ENCODE results near the gene SLC10A7. TPM values are rescaled to one million over a fixed set of nuclear protein-coding genes. Genes with fewer than 3 reads are reported as not detected.

The SLC10A7 gene
- polyA plus RNA-seq, 1 donor (not counting 4 experiments of a cell fraction or from before 2014, with no cell fraction given), result 12.7 TPM

DNA sequence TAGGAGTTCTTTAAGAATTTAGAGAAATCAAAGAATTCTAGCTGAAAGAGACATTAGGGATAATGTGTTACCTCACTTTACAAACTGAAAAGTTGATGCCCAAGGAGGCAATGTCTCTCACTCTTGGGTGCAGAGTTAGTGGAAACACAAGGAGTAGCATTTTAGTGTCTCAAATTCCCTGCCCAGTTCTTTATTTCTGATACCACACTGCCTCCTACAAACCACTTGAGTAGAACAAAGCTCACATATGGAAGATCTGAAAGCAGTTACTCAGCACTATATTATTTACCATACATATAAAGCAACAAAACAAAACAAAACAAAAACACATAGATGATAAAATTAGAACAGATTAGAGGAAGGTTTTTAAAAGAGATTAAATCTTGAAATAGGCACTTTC is 183.2 kb downstream of the SLC10A7 start:
- Histone ChIP-seq H3K9ac (ENCODE audit: control insufficient read depth, extremely low read depth, insufficient read depth, low read length) (no peak overlapping the region), H3K9me3 (ENCODE audit: control insufficient read depth, low read depth, low read length) (no peaks in the 10 kb centered on the region), H4K20me1 (ENCODE audit: control insufficient read depth, extremely low read depth, insufficient read depth, low read length) (no peaks in the 10 kb centered on the region), H3K4me3 (ENCODE audit: control insufficient read depth in 2 of 3, extremely low read depth in 1 of 3, insufficient read depth in 2 of 3, low read depth in 1 of 3, low read length in 3 of 3) (no peak overlapping the region), H3K27ac (ENCODE audit: control insufficient read depth, insufficient read depth, low read length) (no peak overlapping the region), H3K79me2 (ENCODE audit: control insufficient read depth, insufficient read depth, low read length) (no peaks in the 10 kb centered on the region), H2AFZ (ENCODE audit: control insufficient read depth, low read length) (no peak overlapping the region), H3K27me3 (ENCODE audit: control insufficient read depth, extremely low read depth, insufficient read depth, low read length) (no peaks in the 10 kb centered on the region), H3K4me2 (ENCODE audit: control insufficient read depth, extremely low read depth, insufficient read depth, low read depth, low read length) (no peak overlapping the region), H3K36me3 (ENCODE audit: control insufficient read depth in 2 of 2, extremely low read depth in 1 of 2, insufficient read depth in 2 of 2, low read length in 2 of 2) (no peaks in the 10 kb centered on the region), H3K4me1 (ENCODE audit: control insufficient read depth, extremely low read depth, insufficient read depth, low read length) (peaks cover 14% of the 10 kb centered on the region), H3K9me1 (ENCODE audit: control insufficient read depth, extremely low read depth, insufficient read depth, low read length) (no peaks in the 10 kb centered on the region)
- FAIRE-seq, result no peak
- DNase-seq (ENCODE audit: low read depth, low spot score), result no peak
- dilution Hi-C loops (cut with MboI; ENCODE audit: extremely low pct_ligation_motif_present, low sequenced_read_pairs), result no loop called here
- TF ChIP-seq EZH2 (IDR thresholded peaks at IDR 0.05; ENCODE audit: low read length), result no peak
- no peak for TF ChIP-seq CTCF (optimal IDR thresholded peaks at IDR 0.05 in 1 of 3, IDR thresholded peaks at IDR 0.05 in 1 of 3, conservative IDR thresholded peaks at IDR 0.05 in 1 of 3; ENCODE audit: extremely low read depth in 1 of 3, insufficient read depth in 2 of 3, low read length in 3 of 3)

- H3K4me2 ChIP-seq (ENCODE audit: control insufficient read depth, extremely low read depth, insufficient read depth, low read depth, low read length), result no peak overlapping the region
- H3K79me2 ChIP-seq (ENCODE audit: control insufficient read depth, insufficient read depth, low read length), result no peaks in the 10 kb centered on the region
- FAIRE-seq (no peak), DNase-seq (ENCODE audit: low read depth, low spot score) (no peak)
- H3K27me3 ChIP-seq (ENCODE audit: control insufficient read depth, extremely low read depth, insufficient read depth, low read length), result no peaks in the 10 kb centered on the region
- no peaks in the 10 kb centered on the region for H3K36me3 ChIP-seq (ENCODE audit: control insufficient read depth in 2 of 2, extremely low read depth in 1 of 2, insufficient read depth in 2 of 2, low read length in 2 of 2)
- H4K20me1 ChIP-seq (ENCODE audit: control insufficient read depth, extremely low read depth, insufficient read depth, low read length), result no peaks in the 10 kb centered on the region
- peaks cover 16% of the 10 kb centered on the region for H3K4me1 ChIP-seq (ENCODE audit: control insufficient read depth, extremely low read depth, insufficient read depth, low read length)
- no peaks in the 10 kb centered on the region for H3K9me1 ChIP-seq (ENCODE audit: control insufficient read depth, extremely low read depth, insufficient read depth, low read length)
- TF ChIP-seq CTCF (optimal IDR thresholded peaks at IDR 0.05 in 1 of 3, IDR thresholded peaks at IDR 0.05 in 1 of 3, conservative IDR thresholded peaks at IDR 0.05 in 1 of 3; ENCODE audit: extremely low read depth in 1 of 3, insufficient read depth in 2 of 3, low read length in 3 of 3), result no peak
- TF ChIP-seq EZH2 (IDR thresholded peaks at IDR 0.05; ENCODE audit: low read length), result no peak
- H2AFZ ChIP-seq (ENCODE audit: control insufficient read depth, low read length), result no peak overlapping the region
- no peak overlapping the region for H3K27ac ChIP-seq (ENCODE audit: control insufficient read depth, insufficient read depth, low read length)
- no peaks in the 10 kb centered on the region for H3K9me3 ChIP-seq (ENCODE audit: control insufficient read depth, low read depth, low read length)
- dilution Hi-C loops (cut with MboI; ENCODE audit: extremely low pct_ligation_motif_present, low sequenced_read_pairs), result no loop called here
- H3K9ac ChIP-seq (ENCODE audit: control insufficient read depth, extremely low read depth, insufficient read depth, low read length), result no peak overlapping the region
- no peak overlapping the region for H3K4me3 ChIP-seq (ENCODE audit: control insufficient read depth in 2 of 3, extremely low read depth in 1 of 3, insufficient read depth in 2 of 3, low read depth in 1 of 3, low read length in 3 of 3)
Observed at GRCh38 chr4:146336410-146336807, 185.3 kb downstream of the SLC10A7 start.

Measured in keratinocyte (primary cell).